Activated T-helper 2 cell treated with anti-CD3 and anti-CD28 coated beads, Interferon-gamma antibody, Interleukin-2, Interleukin-4, amounts not matched to agents 10 μg/mL and 5 μg/mL and 100 μg/mL, durations not matched to agents 14 hours and 24 hours and 36 hours (primary cell): Measurements from ENCODE around the gene CAVIN2. TPM values are rescaled to one million over a fixed set of nuclear protein-coding genes. Genes with fewer than 3 reads are reported as not detected.

Experiments
- DNase-seq: peaks from one replicate; pipeline ENCODE4 v3.0.0; 2021; ENCODE audit warnings: low spot score
- H3K27ac Mint-ChIP-seq: one replicate; pipeline ENCODE4 v1.8.0; 2021; ENCODE audit warnings: mixed read lengths
- H3K27me3 Mint-ChIP-seq: one replicate; pipeline ENCODE4 v1.8.0; 2021; ENCODE audit warnings: low read depth, mixed read lengths
- H3K36me3 Mint-ChIP-seq: one replicate; pipeline ENCODE4 v1.8.0; 2021; ENCODE audit warnings: low read depth, mixed read lengths
- H3K4me1 Mint-ChIP-seq: one replicate; pipeline ENCODE4 v1.8.0; 2021; ENCODE audit warnings: low read depth, mixed read lengths
- H3K4me3 Mint-ChIP-seq: one replicate; pipeline ENCODE4 v1.8.0; 2021; ENCODE audit warnings: low read depth, mild to moderate bottlenecking, moderate library complexity, mixed read lengths
- H3K9me3 Mint-ChIP-seq: one replicate; pipeline ENCODE4 v1.8.0; 2021; ENCODE audit warnings: mixed read lengths
- intact Hi-C: fragments of 100-400 bp; cut with micrococcal nuclease; formaldehyde crosslinking; loops from one replicate; pipeline ENCODE4 v1.15.1; 2023
- total RNA-seq: library from RNA; stranded (reverse); gene quantifications from 2 replicates; pipeline ENCODE4 v1.2.3, GENCODE V29; 2022

The CAVIN2 gene
- total RNA-seq, 1 donor from 2014 or later, result not detected

DNA sequence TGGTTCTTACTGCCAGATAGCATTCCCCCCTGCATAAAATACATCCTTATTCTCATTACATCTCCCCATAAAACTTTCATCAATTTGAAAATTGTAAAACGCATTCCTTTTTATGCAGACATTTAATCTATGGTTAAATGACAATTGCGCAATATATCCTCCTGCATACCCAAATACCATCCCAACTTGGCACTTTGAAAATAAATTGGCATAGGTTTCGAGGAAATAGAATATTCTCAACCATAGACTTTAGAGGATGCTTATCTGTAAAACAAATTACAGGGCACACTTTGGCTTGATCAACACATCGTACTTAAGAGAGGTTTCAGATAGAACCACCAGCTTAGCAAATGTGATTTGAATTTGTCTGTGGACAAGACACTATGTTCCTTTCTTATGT lies 31.0 kb upstream of the CAVIN2 start:
- H3K27me3 Mint-ChIP-seq, result peaks cover 2% of the 10 kb centered on the region
- no peak for DNase-seq
- H3K4me3 Mint-ChIP-seq, result no peak overlapping the region
- intact Hi-C loops, result no loop called here
- no peaks in the 10 kb centered on the region for H3K4me1 Mint-ChIP-seq
- no peak overlapping the region for H3K27ac Mint-ChIP-seq
- H3K9me3 Mint-ChIP-seq, result no peaks in the 10 kb centered on the region
- no peaks in the 10 kb centered on the region for H3K36me3 Mint-ChIP-seq

DNA sequence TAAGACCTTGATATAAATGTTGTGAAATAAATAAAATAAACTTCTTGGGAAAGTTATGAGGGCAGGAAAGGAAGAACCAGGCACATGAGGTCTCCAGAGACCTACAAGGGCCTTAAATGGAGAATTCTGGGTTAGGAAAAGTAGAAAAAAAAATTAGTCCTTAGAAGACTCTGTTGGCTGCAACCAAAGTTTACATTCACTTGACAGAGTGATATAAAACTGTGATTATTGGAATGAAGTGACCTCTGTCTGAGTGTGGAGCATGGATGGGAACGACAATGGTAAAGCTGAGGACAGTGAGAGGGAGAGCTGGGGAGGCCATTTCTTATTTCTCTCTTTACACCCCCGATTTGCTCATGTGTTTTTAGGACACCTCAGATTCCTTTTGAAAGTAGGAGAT lies 29.0 kb upstream of the CAVIN2 start:
- intact Hi-C loops, result no loop called here
- no peak for DNase-seq
- Mint-ChIP-seq H3K36me3 (no peaks in the 10 kb centered on the region), H3K4me1 (no peaks in the 10 kb centered on the region), H3K9me3 (no peaks in the 10 kb centered on the region), H3K4me3 (no peak overlapping the region), H3K27me3 (peaks cover 2% of the 10 kb centered on the region), H3K27ac (no peak overlapping the region)

DNA sequence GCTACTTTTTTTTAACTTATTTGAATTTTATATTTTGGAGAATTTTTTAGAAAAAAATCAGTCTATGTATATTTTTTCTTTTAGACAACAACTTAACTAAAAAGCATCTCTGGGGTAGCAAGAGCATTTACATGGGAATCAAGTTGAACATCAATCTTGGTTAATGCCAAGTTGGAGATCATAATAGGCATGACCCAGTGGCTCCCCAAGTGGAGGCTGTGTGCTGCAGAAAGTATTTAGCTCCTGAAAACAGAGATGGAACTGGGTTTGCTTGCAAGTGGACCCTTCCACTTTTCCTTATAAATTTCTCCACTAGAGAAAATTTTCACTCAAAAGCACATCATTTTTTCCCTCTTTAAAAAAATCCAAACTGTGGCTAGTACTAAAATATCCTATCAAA lies 23.9 kb upstream of the CAVIN2 start:
- no peaks in the 10 kb centered on the region for H3K9me3 Mint-ChIP-seq
- no peak overlapping the region for H3K4me3 Mint-ChIP-seq
- no peaks in the 10 kb centered on the region for H3K27me3 Mint-ChIP-seq
- intact Hi-C loops, result no loop called here
- H3K36me3 Mint-ChIP-seq, result no peaks in the 10 kb centered on the region
- H3K27ac Mint-ChIP-seq, result no peak overlapping the region
- DNase-seq, result no peak
- H3K4me1 Mint-ChIP-seq, result no peaks in the 10 kb centered on the region

GRCh38 chr2:191869781-191870180 lies 22.9 kb upstream of the CAVIN2 start:
- no peaks in the 10 kb centered on the region for H3K9me3 Mint-ChIP-seq
- no peaks in the 10 kb centered on the region for H3K36me3 Mint-ChIP-seq
- no peak overlapping the region for H3K4me3 Mint-ChIP-seq
- H3K4me1 Mint-ChIP-seq, result no peaks in the 10 kb centered on the region
- peaks cover under 1% of the 10 kb centered on the region for H3K27me3 Mint-ChIP-seq
- H3K27ac Mint-ChIP-seq, result no peak overlapping the region
- intact Hi-C loops, result no loop called here
- no peak for DNase-seq

- Mint-ChIP-seq H3K27me3 (peaks cover 2% of the 10 kb centered on the region), H3K9me3 (no peaks in the 10 kb centered on the region), H3K27ac (no peak overlapping the region), H3K4me3 (no peak overlapping the region), H3K36me3 (no peaks in the 10 kb centered on the region), H3K4me1 (no peaks in the 10 kb centered on the region)
- intact Hi-C loops, result no loop called here
- no peak for DNase-seq
Observed at GRCh38 chr2:191869178-191869577, 22.3 kb upstream of the CAVIN2 start.

- intact Hi-C loops, result no loop called here
Observed at GRCh38 chr2:191867507-191867847, 20.6 kb upstream of the CAVIN2 start.

GRCh38 chr2:191866675-191867506 lies 20.0 kb upstream of the CAVIN2 start:
- H3K4me3 Mint-ChIP-seq, result no peak overlapping the region
- H3K9me3 Mint-ChIP-seq, result no peaks in the 10 kb centered on the region
- peaks cover 4% of the 10 kb centered on the region for H3K27me3 Mint-ChIP-seq
- no peak for DNase-seq
- H3K36me3 Mint-ChIP-seq, result no peaks in the 10 kb centered on the region
- H3K27ac Mint-ChIP-seq, result no peak overlapping the region
- intact Hi-C loops, result no loop called here
- no peaks in the 10 kb centered on the region for H3K4me1 Mint-ChIP-seq

More at GRCh38 chr2:191867507-191867847, 20.6 kb upstream of the CAVIN2 start:
- no peak overlapping the region for H3K27ac Mint-ChIP-seq
- no peaks in the 10 kb centered on the region for H3K36me3 Mint-ChIP-seq
- no peaks in the 10 kb centered on the region for H3K4me1 Mint-ChIP-seq
- H3K9me3 Mint-ChIP-seq, result no peaks in the 10 kb centered on the region
- no peak for DNase-seq
- peaks cover 4% of the 10 kb centered on the region for H3K27me3 Mint-ChIP-seq
- no peak overlapping the region for H3K4me3 Mint-ChIP-seq

- Mint-ChIP-seq H3K9me3 (no peaks in the 10 kb centered on the region), H3K4me3 (no peak overlapping the region), H3K27me3 (peaks cover 4% of the 10 kb centered on the region), H3K4me1 (no peaks in the 10 kb centered on the region), H3K36me3 (no peaks in the 10 kb centered on the region), H3K27ac (no peak overlapping the region)
- no peak for DNase-seq
- intact Hi-C loops, result no loop called here
Observed at GRCh38 chr2:191866195-191866594, 19.3 kb upstream of the CAVIN2 start.

DNA sequence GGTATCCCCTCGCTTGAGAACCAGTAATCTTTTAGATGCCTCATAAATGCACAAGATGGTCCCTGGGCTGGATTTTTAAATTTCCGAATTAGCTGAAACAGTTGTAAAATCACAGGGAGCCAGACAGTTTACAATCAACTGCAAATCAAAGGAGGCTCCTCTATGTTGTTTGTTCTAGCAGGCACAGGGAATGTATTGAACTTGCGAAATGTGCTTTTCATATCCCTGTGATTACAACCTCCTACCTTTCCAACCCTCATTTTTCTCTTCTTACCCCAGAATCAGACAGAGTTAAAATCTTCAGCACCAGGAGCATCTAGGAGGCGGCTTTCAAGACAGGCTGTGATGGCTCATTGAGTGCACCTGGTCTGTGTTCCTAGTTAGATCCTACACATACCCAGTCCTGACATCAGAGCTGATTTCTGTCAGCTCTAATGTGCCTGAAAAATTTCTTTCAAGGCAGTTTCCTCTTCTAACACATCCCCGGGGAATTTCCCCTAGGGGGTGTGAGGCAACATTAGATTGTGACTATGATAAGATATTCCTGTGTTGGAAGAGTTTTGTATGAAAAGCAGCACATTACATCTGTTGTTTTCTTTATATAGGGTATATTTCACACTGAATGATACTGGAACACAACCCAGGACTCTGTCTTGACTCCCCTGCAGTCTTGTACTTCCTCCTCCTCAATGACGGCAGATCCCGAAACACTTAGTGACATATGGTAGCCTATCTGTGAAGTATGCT lies 17.9 kb upstream of the CAVIN2 start:
- Mint-ChIP-seq H3K4me1 (no peaks in the 10 kb centered on the region), H3K36me3 (no peaks in the 10 kb centered on the region), H3K9me3 (no peaks in the 10 kb centered on the region), H3K27me3 (peaks cover 4% of the 10 kb centered on the region), H3K4me3 (no peak overlapping the region), H3K27ac (no peak overlapping the region)
- DNase-seq, result no peak
- intact Hi-C loops, result no loop called here

- intact Hi-C loops, result no loop called here
- no peak overlapping the region for H3K4me3 Mint-ChIP-seq
- no peaks in the 10 kb centered on the region for H3K36me3 Mint-ChIP-seq
- H3K9me3 Mint-ChIP-seq, result no peaks in the 10 kb centered on the region
- H3K4me1 Mint-ChIP-seq, result no peaks in the 10 kb centered on the region
- no peak overlapping the region for H3K27ac Mint-ChIP-seq
- DNase-seq, result no peak
- peaks cover 4% of the 10 kb centered on the region for H3K27me3 Mint-ChIP-seq
Observed at GRCh38 chr2:191863988-191864387, 17.1 kb upstream of the CAVIN2 start.

GRCh38 chr2:191862156-191862775 lies 15.4 kb upstream of the CAVIN2 start:
- Mint-ChIP-seq H3K27ac (no peak overlapping the region), H3K4me1 (no peaks in the 10 kb centered on the region), H3K36me3 (no peaks in the 10 kb centered on the region), H3K4me3 (no peak overlapping the region), H3K9me3 (no peaks in the 10 kb centered on the region), H3K27me3 (peaks cover 4% of the 10 kb centered on the region)
- intact Hi-C loops, result no loop called here
- no peak for DNase-seq

GRCh38 chr2:191860760-191861466 lies 14.0 kb upstream of the CAVIN2 start:
- H3K9me3 Mint-ChIP-seq, result no peaks in the 10 kb centered on the region
- no peak overlapping the region for H3K27ac Mint-ChIP-seq
- intact Hi-C loops, result no loop called here
- peaks cover 8% of the 10 kb centered on the region for H3K27me3 Mint-ChIP-seq
- no peak for DNase-seq
- no peak overlapping the region for H3K4me3 Mint-ChIP-seq
- H3K36me3 Mint-ChIP-seq, result no peaks in the 10 kb centered on the region
- no peaks in the 10 kb centered on the region for H3K4me1 Mint-ChIP-seq
